Loucy (cell line): Measurements from ENCODE around the gene SNX20.

Source experiments
- H2AFZ ChIP-seq: fragments of 200-600 bp; sonication (generic); 2 replicates; pipeline ENCODE4 v1.6.0; 2016; ENCODE audit warnings: antibody characterized with exemption, mild to moderate bottlenecking, low read length, moderate library complexity
- H3F3A ChIP-seq: fragments of 200-600 bp; 2 replicates; pipeline ENCODE4 v1.6.0; 2016; ENCODE audit warnings: antibody characterized with exemption, low read depth, mild to moderate bottlenecking
- H3K27me3 ChIP-seq: fragments of 200-600 bp; sonication (generic); 2 replicates; pipeline ENCODE4 v1.6.1; 2014; ENCODE audit warnings: low read length, mild to moderate bottlenecking; ENCODE audit not compliant: insufficient read depth, poor library complexity, severe bottlenecking
- H3K36me3 ChIP-seq: fragments of 200-600 bp; sonication (generic); 2 replicates; pipeline ENCODE4 v1.6.1; 2016; ENCODE audit warnings: low read length; ENCODE audit not compliant: insufficient read depth
- H3K4me1 ChIP-seq: fragments of 200-600 bp; sonication (generic); 2 replicates; pipeline ENCODE4 v1.5.1; 2014; ENCODE audit warnings: low read length, mild to moderate bottlenecking; ENCODE audit not compliant: insufficient read depth, poor library complexity, severe bottlenecking
- H3K4me2 ChIP-seq: fragments of 200-600 bp; sonication (generic); 2 replicates; pipeline ENCODE4 v1.6.0; 2014; ENCODE audit warnings: antibody characterized with exemption, low read length, low read depth, mild to moderate bottlenecking; ENCODE audit not compliant: poor library complexity, severe bottlenecking
- H3K4me3 ChIP-seq: fragments of 200-600 bp; sonication (generic); 2 replicates; pipeline ENCODE4 v1.5.1; 2014; ENCODE audit warnings: low read length, mild to moderate bottlenecking, mixed read lengths; ENCODE audit not compliant: poor library complexity, severe bottlenecking
- H3K79me2 ChIP-seq: fragments of 200-600 bp; sonication (generic); 2 replicates; pipeline ENCODE4 v1.6.1; 2014; ENCODE audit warnings: low read length; ENCODE audit not compliant: insufficient read depth
- H3K9ac ChIP-seq: fragments of 200-600 bp; sonication (generic); 2 replicates; pipeline ENCODE4 v1.6.0; 2014; ENCODE audit warnings: mild to moderate bottlenecking, low read depth, low read length, moderate library complexity; ENCODE audit not compliant: poor library complexity, severe bottlenecking
- H3K9me2 ChIP-seq: fragments of 200-600 bp; sonication (generic); replicated peaks from 2 replicates; pipeline ENCODE4 v1.6.1; 2016; ENCODE audit warnings: low read depth, low read length, mixed read lengths
- H3K9me3 ChIP-seq: fragments of 200-600 bp; sonication (generic); 2 replicates; pipeline ENCODE4 v1.6.1; 2014; ENCODE audit warnings: mild to moderate bottlenecking, antibody characterized with exemption, low read length, low read depth; ENCODE audit not compliant: insufficient read depth
- H4K20me1 ChIP-seq: fragments of 200-600 bp; sonication (generic); 2 replicates; pipeline ENCODE4 v1.6.0; 2014; ENCODE audit warnings: antibody characterized with exemption, low read length, mild to moderate bottlenecking; ENCODE audit not compliant: insufficient read depth, poor library complexity, severe bottlenecking
- EZH2phosphoT487 ChIP-seq: fragments of 200-600 bp; IDR thresholded peaks from 2 replicates; pipeline ENCODE4 v1.6.1; 2018; ENCODE audit warnings: antibody characterized with exemption, mild to moderate bottlenecking, moderate library complexity, borderline replicate concordance
- TF ChIP-seq, protein P1 (sequence below): fragments of 200-600 bp; sonication (generic); conservative IDR thresholded peaks from 2 replicates; pipeline ENCODE4 v1.5.1; 2014; ENCODE audit warnings: mild to moderate bottlenecking, antibody characterized with exemption, low read length

The SNX20 gene

DNA sequence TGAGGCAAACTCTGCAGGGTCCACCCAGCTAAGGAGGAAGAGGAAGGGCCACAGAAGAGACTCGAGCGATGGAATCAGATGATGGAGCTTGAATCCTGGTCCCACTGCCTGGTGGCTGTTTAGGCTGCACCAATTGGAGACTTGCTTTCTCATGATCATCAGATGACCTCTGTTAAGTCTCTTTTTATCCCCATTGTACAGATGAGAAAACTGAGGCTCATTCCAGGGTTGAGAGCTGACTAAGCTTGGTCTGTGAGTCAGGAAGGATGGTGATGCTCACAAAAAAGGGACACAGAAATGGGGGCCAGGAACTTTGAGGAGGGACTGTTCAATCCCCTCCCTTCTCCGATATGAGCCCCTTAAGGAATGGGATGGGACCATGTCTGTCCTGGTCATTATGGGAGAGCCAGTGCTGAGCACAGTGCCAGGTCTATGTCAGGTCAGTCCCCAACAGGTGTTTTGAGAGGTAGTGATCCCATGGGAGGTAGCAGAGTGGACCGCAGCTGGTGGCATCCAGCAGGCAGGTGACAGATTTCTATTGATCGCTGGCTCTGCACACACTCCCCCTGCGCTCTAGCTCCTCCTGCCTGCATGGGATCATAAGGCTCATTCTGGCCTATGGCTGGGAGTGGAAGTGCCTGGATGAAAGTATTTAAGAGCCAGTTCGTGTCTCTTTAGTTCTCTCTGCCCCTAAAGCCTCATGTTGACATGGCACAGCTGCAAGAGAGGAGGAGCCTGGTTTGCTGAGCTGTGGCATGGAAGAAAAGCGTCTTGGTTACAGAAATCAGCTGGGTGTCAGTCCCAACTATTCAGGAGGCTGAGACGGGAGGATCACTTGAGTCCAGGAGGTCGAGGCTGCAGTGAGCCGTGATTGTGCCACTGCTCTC, 27.2 kb downstream of the SNX20 start:
- Histone ChIP-seq H3K4me2 (peak overlapping the region; percentile 5), H3F3A (no peaks in the 10 kb centered on the region), H3K27me3 (no peaks in the 10 kb centered on the region), H3K9ac (no peak overlapping the region), H3K4me1 (peaks cover 7% of the 10 kb centered on the region), H3K36me3 (no peaks in the 10 kb centered on the region), H3K79me2 (no peaks in the 10 kb centered on the region), H3K4me3 (no peak overlapping the region), H3K9me2 (no peaks in the 10 kb centered on the region), H2AFZ (no peak overlapping the region), H4K20me1 (no peaks in the 10 kb centered on the region), H3K9me3 (no peaks in the 10 kb centered on the region)
- TF ChIP-seq EZH2phosphoT487: no peak
- TF ChIP-seq, protein P1, sequence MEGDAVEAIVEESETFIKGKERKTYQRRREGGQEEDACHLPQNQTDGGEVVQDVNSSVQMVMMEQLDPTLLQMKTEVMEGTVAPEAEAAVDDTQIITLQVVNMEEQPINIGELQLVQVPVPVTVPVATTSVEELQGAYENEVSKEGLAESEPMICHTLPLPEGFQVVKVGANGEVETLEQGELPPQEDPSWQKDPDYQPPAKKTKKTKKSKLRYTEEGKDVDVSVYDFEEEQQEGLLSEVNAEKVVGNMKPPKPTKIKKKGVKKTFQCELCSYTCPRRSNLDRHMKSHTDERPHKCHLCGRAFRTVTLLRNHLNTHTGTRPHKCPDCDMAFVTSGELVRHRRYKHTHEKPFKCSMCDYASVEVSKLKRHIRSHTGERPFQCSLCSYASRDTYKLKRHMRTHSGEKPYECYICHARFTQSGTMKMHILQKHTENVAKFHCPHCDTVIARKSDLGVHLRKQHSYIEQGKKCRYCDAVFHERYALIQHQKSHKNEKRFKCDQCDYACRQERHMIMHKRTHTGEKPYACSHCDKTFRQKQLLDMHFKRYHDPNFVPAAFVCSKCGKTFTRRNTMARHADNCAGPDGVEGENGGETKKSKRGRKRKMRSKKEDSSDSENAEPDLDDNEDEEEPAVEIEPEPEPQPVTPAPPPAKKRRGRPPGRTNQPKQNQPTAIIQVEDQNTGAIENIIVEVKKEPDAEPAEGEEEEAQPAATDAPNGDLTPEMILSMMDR: no peak

DNA sequence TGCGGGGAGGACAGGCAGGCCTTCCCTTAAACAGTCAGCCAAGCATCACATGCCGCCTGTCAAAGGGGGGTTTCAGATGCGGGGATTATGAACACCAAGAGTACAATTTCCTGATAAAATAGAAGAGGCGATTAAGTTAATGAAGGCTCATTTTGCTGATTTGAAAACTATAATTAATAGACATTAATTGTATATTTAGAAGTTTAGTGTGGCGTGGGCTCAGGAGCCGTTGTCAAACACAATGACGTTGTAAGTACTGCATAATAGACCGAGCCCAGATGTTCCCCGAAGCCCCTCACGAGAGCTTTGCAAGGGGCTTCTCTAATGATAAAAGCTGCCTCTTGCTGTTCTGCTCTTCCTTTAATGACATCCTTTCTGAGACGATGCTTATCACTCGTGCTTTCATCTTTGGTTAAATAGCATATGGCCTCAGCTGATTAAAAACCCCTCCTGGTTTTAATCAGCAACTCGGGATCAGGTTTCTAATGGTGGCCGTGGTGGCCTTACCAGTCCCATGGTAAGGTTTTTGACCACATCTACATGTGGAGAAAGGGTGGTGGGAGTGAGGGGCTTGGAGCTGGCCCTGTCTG, 28.2 kb downstream of the SNX20 start:
- H3K4me2 ChIP-seq: peak overlapping the region; percentile 5
- no peak overlapping the region for H2AFZ ChIP-seq
- no peak overlapping the region for H3K4me3 ChIP-seq
- H3K36me3 ChIP-seq: no peaks in the 10 kb centered on the region
- peaks cover 7% of the 10 kb centered on the region for H3K4me1 ChIP-seq
- no peaks in the 10 kb centered on the region for H3F3A ChIP-seq
- no peaks in the 10 kb centered on the region for H3K27me3 ChIP-seq
- H3K9me3 ChIP-seq: no peaks in the 10 kb centered on the region
- no peak overlapping the region for H3K9ac ChIP-seq
- H3K9me2 ChIP-seq: no peaks in the 10 kb centered on the region
- H3K79me2 ChIP-seq: no peaks in the 10 kb centered on the region
- H4K20me1 ChIP-seq: no peaks in the 10 kb centered on the region
- TF ChIP-seq, protein P1: no peak
- no peak for TF ChIP-seq EZH2phosphoT487

DNA sequence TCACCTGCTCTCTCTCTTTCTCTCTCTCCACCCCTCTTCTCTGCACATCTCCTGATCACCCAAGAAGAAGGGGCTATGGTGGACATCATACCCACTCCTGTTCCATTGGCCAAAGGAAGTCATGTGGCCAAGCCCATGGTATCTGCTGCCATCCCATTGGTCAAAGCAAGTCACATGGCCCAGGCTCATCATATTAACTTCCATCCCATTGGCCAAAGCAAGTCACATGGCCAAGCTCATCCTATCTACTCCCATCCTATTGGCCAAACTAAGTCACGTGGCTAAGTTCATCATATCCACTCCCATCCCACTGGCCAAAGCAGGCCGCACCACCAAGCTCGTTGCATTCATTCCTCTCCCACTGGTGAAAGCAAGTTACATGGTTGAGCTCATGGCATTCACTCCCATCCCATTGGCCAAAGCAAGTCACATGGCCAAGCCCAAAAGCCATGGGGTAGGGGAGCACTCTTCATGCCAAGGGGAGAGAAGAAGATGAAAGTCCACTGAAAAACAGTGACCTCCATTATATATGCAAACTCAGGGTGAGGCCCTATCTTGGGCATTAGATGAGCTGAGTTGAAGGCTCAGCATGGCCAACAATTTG, 29.2 kb downstream of the SNX20 start:
- H3K9me2 ChIP-seq: no peaks in the 10 kb centered on the region

More for the DNA sequence above, 29.2 kb downstream of the SNX20 start:
- no peak overlapping the region for H2AFZ ChIP-seq
- H3K9me3 ChIP-seq: no peaks in the 10 kb centered on the region
- H3K79me2 ChIP-seq: no peaks in the 10 kb centered on the region
- TF ChIP-seq, protein P1: no peak
- no peak for TF ChIP-seq EZH2phosphoT487
- H3K4me3 ChIP-seq: no peak overlapping the region
- no peak overlapping the region for H3K4me2 ChIP-seq
- H4K20me1 ChIP-seq: no peaks in the 10 kb centered on the region
- peaks cover 7% of the 10 kb centered on the region for H3K4me1 ChIP-seq
- H3K36me3 ChIP-seq: no peaks in the 10 kb centered on the region
- no peaks in the 10 kb centered on the region for H3K27me3 ChIP-seq
- H3K9ac ChIP-seq: no peak overlapping the region
- no peaks in the 10 kb centered on the region for H3F3A ChIP-seq
